Epithelial cell of proximal tubule (primary cell): ENCODE measurements around the gene CD96. TPM values are rescaled to one million over a fixed set of nuclear protein-coding genes. Genes with fewer than 3 reads are reported as not detected.

Experiments used
- DNase-seq: peaks from one replicate; pipeline ENCODE4 v3.0.0-alpha.2; 2011; ENCODE audit warnings: low read depth
- H3K4me3 ChIP-seq: 2 replicates; pipeline ENCODE4 v1.5.1; 2011; ENCODE audit warnings: low read depth, mild to moderate bottlenecking, low read length
- CTCF ChIP-seq: conservative IDR thresholded peaks from 2 replicates; pipeline ENCODE4 v1.5.1; 2012; ENCODE audit warnings: low read depth, mild to moderate bottlenecking, low read length
- total RNA-seq: library from RNA; depleted of rRNA; stranded (reverse); fragments of >200 nt; gene quantifications from 2 replicates; pipeline ENCODE4 v1.2.3, GENCODE V29; 2015

The CD96 gene
- total RNA-seq, 1 donor from 2014 or later, result not detected

GRCh38 chr3:111598139-111598538 is 56.1 kb downstream of the CD96 start:
- no peak for DNase-seq
- no peak for TF ChIP-seq CTCF

GRCh38 chr3:111598552-111598951 is 56.6 kb downstream of the CD96 start:
- DNase-seq, result no peak
- no peak for TF ChIP-seq CTCF
- H3K4me3 ChIP-seq, result no peak overlapping the region

More at GRCh38 chr3:111598139-111598538, 56.1 kb downstream of the CD96 start:
- no peak overlapping the region for H3K4me3 ChIP-seq

- DNase-seq, result no peak
Measured at GRCh38 chr3:111601810-111602209, 59.8 kb downstream of the CD96 start.

GRCh38 chr3:111603679-111604078 is 61.7 kb downstream of the CD96 start:
- DNase-seq, result no peak
- H3K4me3 ChIP-seq, result no peak overlapping the region
- no peak for TF ChIP-seq CTCF

More at GRCh38 chr3:111601810-111602209, 59.8 kb downstream of the CD96 start:
- no peak overlapping the region for H3K4me3 ChIP-seq
- TF ChIP-seq CTCF, result no peak

- no peak for DNase-seq
- TF ChIP-seq CTCF, result no peak
- H3K4me3 ChIP-seq, result no peak overlapping the region
Measured at GRCh38 chr3:111604119-111604518, 62.1 kb downstream of the CD96 start.

- no peak for DNase-seq
- no peak overlapping the region for H3K4me3 ChIP-seq
- TF ChIP-seq CTCF, result no peak
Measured at GRCh38 chr3:111605018-111605417, 63.0 kb downstream of the CD96 start.

- H3K4me3 ChIP-seq, result no peak overlapping the region
- TF ChIP-seq CTCF, result no peak
- no peak for DNase-seq
Measured at GRCh38 chr3:111605493-111605892, 63.5 kb downstream of the CD96 start.
